ENCODE measurements around the gene TKTL1.

DNA sequence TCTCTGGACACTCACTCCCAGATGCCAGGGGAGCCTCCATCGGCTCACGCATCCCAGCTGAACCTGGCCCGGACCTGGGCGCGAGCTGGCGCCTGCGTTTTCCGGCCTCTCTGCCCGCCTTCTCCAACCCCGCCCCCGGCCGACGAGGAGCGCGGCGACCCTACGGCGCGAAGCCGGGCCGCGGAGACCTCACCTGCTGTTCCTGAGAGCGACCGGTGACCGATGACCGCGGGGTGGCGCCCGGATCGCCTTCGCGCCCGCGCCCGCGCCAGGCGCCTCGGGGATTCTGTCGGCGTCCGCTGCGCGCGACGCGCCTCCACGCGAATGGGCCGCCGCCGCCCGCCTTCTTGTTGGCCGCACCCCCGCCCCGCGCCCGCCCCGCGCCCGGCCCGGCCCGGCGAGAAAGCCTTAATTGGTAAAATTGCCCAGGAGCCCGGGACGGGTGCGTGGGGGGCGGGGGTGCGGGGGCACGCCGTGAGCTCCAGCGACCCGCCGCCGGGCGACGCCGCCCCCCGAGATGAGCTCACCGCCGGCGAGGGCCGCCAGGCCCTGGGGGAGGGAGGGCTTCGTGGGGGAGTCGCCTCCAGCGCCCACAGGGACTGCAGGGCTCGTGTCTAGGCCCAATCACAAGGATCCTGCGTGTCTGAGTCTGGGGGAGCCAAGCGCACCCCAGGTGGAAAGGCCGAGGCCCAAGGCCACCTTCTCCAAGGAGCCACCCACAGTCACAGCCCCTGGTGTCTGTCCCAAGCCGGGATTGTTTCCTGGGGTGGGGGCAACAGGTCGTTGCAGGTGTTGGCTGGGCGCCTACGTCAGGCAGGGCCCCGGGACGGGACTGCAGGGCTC lies 78.9 kb downstream of the TKTL1 start, which contains the start of gene FLNA:
- TF ChIP-seq EP300 (IDR thresholded peaks at IDR 0.05) = no peak
- TF ChIP-seq, protein P1, sequence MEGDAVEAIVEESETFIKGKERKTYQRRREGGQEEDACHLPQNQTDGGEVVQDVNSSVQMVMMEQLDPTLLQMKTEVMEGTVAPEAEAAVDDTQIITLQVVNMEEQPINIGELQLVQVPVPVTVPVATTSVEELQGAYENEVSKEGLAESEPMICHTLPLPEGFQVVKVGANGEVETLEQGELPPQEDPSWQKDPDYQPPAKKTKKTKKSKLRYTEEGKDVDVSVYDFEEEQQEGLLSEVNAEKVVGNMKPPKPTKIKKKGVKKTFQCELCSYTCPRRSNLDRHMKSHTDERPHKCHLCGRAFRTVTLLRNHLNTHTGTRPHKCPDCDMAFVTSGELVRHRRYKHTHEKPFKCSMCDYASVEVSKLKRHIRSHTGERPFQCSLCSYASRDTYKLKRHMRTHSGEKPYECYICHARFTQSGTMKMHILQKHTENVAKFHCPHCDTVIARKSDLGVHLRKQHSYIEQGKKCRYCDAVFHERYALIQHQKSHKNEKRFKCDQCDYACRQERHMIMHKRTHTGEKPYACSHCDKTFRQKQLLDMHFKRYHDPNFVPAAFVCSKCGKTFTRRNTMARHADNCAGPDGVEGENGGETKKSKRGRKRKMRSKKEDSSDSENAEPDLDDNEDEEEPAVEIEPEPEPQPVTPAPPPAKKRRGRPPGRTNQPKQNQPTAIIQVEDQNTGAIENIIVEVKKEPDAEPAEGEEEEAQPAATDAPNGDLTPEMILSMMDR (IDR thresholded peaks at IDR 0.05) = peak in 2 of 4 experiments; percentile 3 to 19
